DOHH2 (cell line): ENCODE measurements around the gene CLEC7A.

Experiments used
- H3F3A ChIP-seq: fragments of 200-600 bp; sonication (generic), shearing (Covaris generic); 2 replicates; pipeline ENCODE4 v1.6.0; 2016; ENCODE audit warnings: antibody characterized with exemption, mild to moderate bottlenecking; ENCODE audit not compliant: control insufficient read depth, insufficient read depth
- H3K27ac ChIP-seq: fragments of 200-600 bp; sonication (generic); 2 replicates; pipeline ENCODE4 v1.5.1; 2014; ENCODE audit warnings: low read depth, mild to moderate bottlenecking, low read length, moderate library complexity
- H3K27me3 ChIP-seq: fragments of 200-600 bp; sonication (generic); 2 replicates; pipeline ENCODE4 v1.6.1; 2014; ENCODE audit warnings: mild to moderate bottlenecking, low read length, mixed read lengths; ENCODE audit not compliant: control insufficient read depth
- H3K36me3 ChIP-seq: fragments of 200-600 bp; sonication (generic); 2 replicates; pipeline ENCODE4 v1.6.1; 2014; ENCODE audit warnings: mild to moderate bottlenecking, low read length, moderate library complexity, mixed read lengths; ENCODE audit not compliant: control insufficient read depth
- H3K4me1 ChIP-seq: fragments of 200-600 bp; sonication (generic); 2 replicates; pipeline ENCODE4 v1.6.1; 2014; ENCODE audit warnings: mild to moderate bottlenecking, low read length, mixed read lengths; ENCODE audit not compliant: control insufficient read depth
- H3K4me2 ChIP-seq: fragments of 200-600 bp; sonication (generic); 2 replicates; pipeline ENCODE4 v1.6.0; 2014; ENCODE audit warnings: mild to moderate bottlenecking, low read length, moderate library complexity
- H3K4me3 ChIP-seq: fragments of 200-600 bp; sonication (generic); 2 replicates; pipeline ENCODE4 v1.5.1; 2014; ENCODE audit warnings: mild to moderate bottlenecking, low read length, mixed read lengths
- H3K79me2 ChIP-seq: fragments of 200-600 bp; sonication (generic); 2 replicates; pipeline ENCODE4 v1.6.1; 2014; ENCODE audit warnings: mild to moderate bottlenecking, low read length, mixed read lengths; ENCODE audit not compliant: control insufficient read depth
- H3K9me2 ChIP-seq: fragments of 200-600 bp; sonication (generic); replicated peaks from 2 replicates; pipeline ENCODE4 v1.6.1; 2014; ENCODE audit warnings: mild to moderate bottlenecking, low read length, mixed read lengths; ENCODE audit not compliant: control insufficient read depth
- H3K9me3 ChIP-seq: fragments of 200-600 bp; sonication (generic); 2 replicates; pipeline ENCODE4 v1.6.1; 2014; ENCODE audit warnings: antibody characterized with exemption, low read length, mixed read lengths; ENCODE audit not compliant: control insufficient read depth, insufficient read depth
- H4K20me1 ChIP-seq: fragments of 200-600 bp; sonication (generic); 2 replicates; pipeline ENCODE4 v1.6.0; 2014; ENCODE audit warnings: low read depth, mild to moderate bottlenecking, antibody characterized with exemption, low read length, moderate library complexity; ENCODE audit not compliant: control insufficient read depth, insufficient read depth
- EZH2phosphoT487 ChIP-seq: fragments of 200-600 bp; sonication (generic); IDR thresholded peaks from 2 replicates; pipeline ENCODE4 v1.6.1; 2017; ENCODE audit warnings: borderline replicate concordance, mild to moderate bottlenecking, antibody characterized with exemption, low read length, moderate library complexity, mixed read lengths
- TF ChIP-seq, protein P1 (sequence below): fragments of 200-600 bp; sonication (generic); IDR thresholded peaks from one replicate; pipeline ENCODE4 v1.5.1; 2014; ENCODE audit warnings: antibody characterized with exemption, mild to moderate bottlenecking, low read depth, low read length; ENCODE audit not compliant: poor library complexity, severe bottlenecking

CLEC7A gene

DNA sequence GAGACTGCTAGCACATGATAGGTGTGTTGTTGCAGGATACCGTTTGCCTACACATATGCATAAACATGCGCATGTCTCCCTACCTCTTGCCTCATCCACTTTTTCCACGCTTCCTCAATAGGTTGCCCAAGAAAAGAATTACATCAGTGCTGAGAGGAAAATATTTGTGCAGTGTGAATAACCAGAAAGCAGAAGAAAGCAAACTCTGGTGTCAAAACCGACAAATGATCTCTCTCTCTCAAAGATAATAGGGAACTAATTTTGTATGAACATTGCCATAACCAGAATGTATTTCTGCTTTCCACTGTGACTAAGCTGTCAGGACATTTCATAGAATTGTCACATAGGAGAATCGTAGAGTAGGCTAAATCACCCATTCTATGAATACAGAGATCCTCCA lies 1.3 kb downstream of the CLEC7A start:
- Histone ChIP-seq H3K9me2 (no peaks in the 10 kb centered on the region), H3K4me3 (no peak overlapping the region), H4K20me1 (no peaks in the 10 kb centered on the region), H3K79me2 (no peaks in the 10 kb centered on the region), H3K4me2 (no peak overlapping the region), H3K4me1 (peaks cover 8% of the 10 kb centered on the region), H3F3A (no peaks in the 10 kb centered on the region), H3K9me3 (no peaks in the 10 kb centered on the region), H3K27me3 (peaks cover 9% of the 10 kb centered on the region), H3K27ac (no peak overlapping the region), H3K36me3 (no peaks in the 10 kb centered on the region)
- TF ChIP-seq, protein P1, sequence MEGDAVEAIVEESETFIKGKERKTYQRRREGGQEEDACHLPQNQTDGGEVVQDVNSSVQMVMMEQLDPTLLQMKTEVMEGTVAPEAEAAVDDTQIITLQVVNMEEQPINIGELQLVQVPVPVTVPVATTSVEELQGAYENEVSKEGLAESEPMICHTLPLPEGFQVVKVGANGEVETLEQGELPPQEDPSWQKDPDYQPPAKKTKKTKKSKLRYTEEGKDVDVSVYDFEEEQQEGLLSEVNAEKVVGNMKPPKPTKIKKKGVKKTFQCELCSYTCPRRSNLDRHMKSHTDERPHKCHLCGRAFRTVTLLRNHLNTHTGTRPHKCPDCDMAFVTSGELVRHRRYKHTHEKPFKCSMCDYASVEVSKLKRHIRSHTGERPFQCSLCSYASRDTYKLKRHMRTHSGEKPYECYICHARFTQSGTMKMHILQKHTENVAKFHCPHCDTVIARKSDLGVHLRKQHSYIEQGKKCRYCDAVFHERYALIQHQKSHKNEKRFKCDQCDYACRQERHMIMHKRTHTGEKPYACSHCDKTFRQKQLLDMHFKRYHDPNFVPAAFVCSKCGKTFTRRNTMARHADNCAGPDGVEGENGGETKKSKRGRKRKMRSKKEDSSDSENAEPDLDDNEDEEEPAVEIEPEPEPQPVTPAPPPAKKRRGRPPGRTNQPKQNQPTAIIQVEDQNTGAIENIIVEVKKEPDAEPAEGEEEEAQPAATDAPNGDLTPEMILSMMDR = no peak
- no peak for TF ChIP-seq EZH2phosphoT487

DNA sequence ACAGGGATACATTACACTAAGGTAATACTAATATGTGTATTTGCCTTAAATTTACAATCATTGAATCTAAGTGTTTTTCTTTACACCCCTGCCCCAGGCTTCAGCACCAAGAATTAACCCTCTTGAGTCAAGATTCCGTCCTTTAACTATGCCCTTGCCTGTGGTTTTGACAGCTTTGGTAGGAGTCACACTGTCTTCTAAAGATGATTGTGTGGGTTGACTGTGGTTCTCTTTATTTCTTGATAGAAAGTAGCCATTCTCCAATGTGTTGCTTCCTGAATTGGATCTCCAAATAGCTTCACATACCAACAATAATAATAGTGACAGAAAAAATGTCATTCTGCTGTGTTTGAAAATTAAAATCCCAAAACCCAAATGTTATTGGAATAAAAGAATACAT lies 3.6 kb downstream of the CLEC7A start:
- Histone ChIP-seq H3K79me2 (no peaks in the 10 kb centered on the region), H4K20me1 (no peaks in the 10 kb centered on the region), H3K36me3 (no peaks in the 10 kb centered on the region), H3K4me2 (no peak overlapping the region), H3K4me1 (peaks cover 8% of the 10 kb centered on the region), H3K4me3 (no peak overlapping the region), H3K9me2 (no peaks in the 10 kb centered on the region), H3K27me3 (peaks cover 9% of the 10 kb centered on the region), H3K9me3 (no peaks in the 10 kb centered on the region), H3K27ac (no peak overlapping the region), H3F3A (no peaks in the 10 kb centered on the region)
- no peak for TF ChIP-seq EZH2phosphoT487
- TF ChIP-seq, protein P1 = no peak

DNA sequence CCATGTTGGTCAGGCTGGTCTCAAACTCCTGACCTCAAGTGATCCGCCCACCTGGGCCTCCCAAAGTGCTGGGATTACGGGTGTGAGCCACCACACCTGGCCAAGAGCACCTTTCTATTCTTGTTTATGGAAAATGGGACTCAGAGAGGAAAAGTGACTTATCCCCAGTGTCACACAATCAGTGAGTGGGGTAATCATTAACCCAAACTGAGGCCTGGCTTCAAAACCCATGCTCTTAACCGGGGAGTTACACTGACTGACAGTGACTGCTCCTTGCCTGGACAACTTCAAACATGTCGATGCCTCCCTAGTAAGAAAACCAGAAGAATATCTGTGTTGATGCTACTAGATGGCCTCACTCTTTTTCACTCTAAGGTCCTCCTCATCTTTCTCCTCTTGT lies 7.3 kb downstream of the CLEC7A start:
- H3K4me3 ChIP-seq = no peak overlapping the region
- H3K36me3 ChIP-seq = no peaks in the 10 kb centered on the region
- H3K79me2 ChIP-seq = no peaks in the 10 kb centered on the region
- H3K9me3 ChIP-seq = no peaks in the 10 kb centered on the region
- H3K4me1 ChIP-seq = no peaks in the 10 kb centered on the region
- peaks cover 5% of the 10 kb centered on the region; the same call in 1 of the 2 replicates for H3K27me3 ChIP-seq
- no peak overlapping the region for H3K4me2 ChIP-seq
- no peaks in the 10 kb centered on the region for H3F3A ChIP-seq
- no peaks in the 10 kb centered on the region for H3K9me2 ChIP-seq
- no peaks in the 10 kb centered on the region for H4K20me1 ChIP-seq
- TF ChIP-seq, protein P1 = no peak
- no peak for TF ChIP-seq EZH2phosphoT487
- no peak overlapping the region for H3K27ac ChIP-seq

DNA sequence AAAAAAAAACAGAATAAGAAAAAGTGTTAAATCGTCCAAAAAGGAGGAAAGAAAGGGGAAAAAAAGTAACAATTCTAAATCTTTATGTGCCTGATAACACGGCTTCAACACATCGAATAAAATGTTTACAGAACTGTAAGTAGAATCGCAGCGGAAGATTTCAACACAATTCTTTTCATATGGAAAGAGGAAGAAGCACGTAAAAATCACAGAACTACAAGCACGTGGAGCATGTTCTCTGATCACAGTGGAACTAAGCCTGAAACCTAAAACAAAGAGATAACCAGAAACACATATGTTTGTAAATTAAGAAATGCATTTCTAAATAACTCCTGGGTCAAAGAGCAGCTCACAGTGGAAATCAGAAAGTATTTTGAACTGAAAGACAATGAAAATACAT lies 8.7 kb downstream of the CLEC7A start:
- no peak overlapping the region for H3K4me2 ChIP-seq
- no peaks in the 10 kb centered on the region for H3K9me3 ChIP-seq
- no peaks in the 10 kb centered on the region for H4K20me1 ChIP-seq
- no peak overlapping the region for H3K27ac ChIP-seq
- no peaks in the 10 kb centered on the region for H3F3A ChIP-seq
- H3K9me2 ChIP-seq = no peaks in the 10 kb centered on the region
- no peak overlapping the region for H3K4me3 ChIP-seq
- peaks cover 5% of the 10 kb centered on the region; the same call in 1 of the 2 replicates for H3K27me3 ChIP-seq
- no peaks in the 10 kb centered on the region for H3K79me2 ChIP-seq
- no peaks in the 10 kb centered on the region for H3K4me1 ChIP-seq
- TF ChIP-seq, protein P1 = no peak
- no peak for TF ChIP-seq EZH2phosphoT487
- H3K36me3 ChIP-seq = no peaks in the 10 kb centered on the region
